Keratinocyte (primary cell): Measurements from ENCODE around the gene SNRPD1. TPM values are rescaled to one million over a fixed set of nuclear protein-coding genes. Genes with fewer than 3 reads are reported as not detected.
"Not testable (repeated sequence)": the region's sequence is repeated elsewhere in the genome, so short reads cannot be mapped to it uniquely, and the experiment has no call there.

Experiments used
- DNase-seq: peaks from one replicate; pipeline ENCODE4 v3.0.0-alpha.2; 2011; ENCODE audit warnings: low read depth, missing footprints, low spot score
- FAIRE-seq: peaks from 2 replicates; lab custom pipeline; 2011; peaks lifted over from hg19 to GRCh38; lab: Jason Lieb, UNC
- H2AFZ ChIP-seq: 2 replicates; pipeline ENCODE4 v1.6.0; 2012; ENCODE audit warnings: low read length, control low read depth, inconsistent platforms; ENCODE audit not compliant: control insufficient read depth
- H3K27ac ChIP-seq: 2 replicates; pipeline ENCODE4 v1.5.1; 2011; ENCODE audit warnings: low read length; ENCODE audit not compliant: control insufficient read depth, insufficient read depth
- H3K27me3 ChIP-seq: 3 replicates; pipeline ENCODE4 v1.6.0; 2011; ENCODE audit warnings: low read length; ENCODE audit not compliant: control insufficient read depth, insufficient read depth; ENCODE audit errors: extremely low read depth
- H3K36me3 ChIP-seq, 2 experiments: 2 replicates in 1 of 2; 3 replicates in 1 of 2; pipeline ENCODE4 v1.5.1; 2011; ENCODE audit warnings: low read length in 2 of 2, mild to moderate bottlenecking in 1 of 2; ENCODE audit not compliant: control insufficient read depth in 2 of 2, insufficient read depth in 2 of 2; ENCODE audit errors: extremely low read depth in 1 of 2
- H3K4me1 ChIP-seq: 3 replicates; pipeline ENCODE4 v1.5.1; 2011; ENCODE audit warnings: low read length; ENCODE audit not compliant: control insufficient read depth, insufficient read depth; ENCODE audit errors: extremely low read depth
- H3K4me2 ChIP-seq: 3 replicates; pipeline ENCODE4 v1.6.0; 2011; ENCODE audit warnings: low read depth, low read length; ENCODE audit not compliant: control insufficient read depth, insufficient read depth; ENCODE audit errors: extremely low read depth
- H3K4me3 ChIP-seq, 3 experiments: fragments of 200-600 bp in 1 of 3; sonication (generic) in 1 of 3; 2 replicates in 2 of 3; 3 replicates in 1 of 3; pipeline ENCODE4 v1.5.1; 2011 to 2016; ENCODE audit warnings: low read length in 3 of 3, mild to moderate bottlenecking in 3 of 3, control low read depth in 2 of 3, inconsistent platforms in 1 of 3, low read depth in 1 of 3, mixed read lengths in 1 of 3, mixed run types in 1 of 3, moderate library complexity in 1 of 3; ENCODE audit not compliant: control insufficient read depth in 2 of 3, insufficient read depth in 2 of 3; ENCODE audit errors: extremely low read depth in 1 of 3
- H3K79me2 ChIP-seq: 2 replicates; pipeline ENCODE4 v1.6.0; 2012; ENCODE audit warnings: low read length; ENCODE audit not compliant: control insufficient read depth, insufficient read depth
- H3K9ac ChIP-seq: 3 replicates; pipeline ENCODE4 v1.6.0; 2011; ENCODE audit warnings: low read length; ENCODE audit not compliant: control insufficient read depth, insufficient read depth; ENCODE audit errors: extremely low read depth
- H3K9me1 ChIP-seq: 3 replicates; pipeline ENCODE4 v1.6.0; 2011; ENCODE audit warnings: low read length; ENCODE audit not compliant: control insufficient read depth, insufficient read depth; ENCODE audit errors: extremely low read depth
- H3K9me3 ChIP-seq: 2 replicates; pipeline ENCODE4 v1.5.1; 2012; ENCODE audit warnings: low read depth, low read length; ENCODE audit not compliant: control insufficient read depth
- H4K20me1 ChIP-seq: 3 replicates; pipeline ENCODE4 v1.6.0; 2011; ENCODE audit warnings: low read length; ENCODE audit not compliant: control insufficient read depth, insufficient read depth; ENCODE audit errors: extremely low read depth
- EZH2 ChIP-seq: IDR thresholded peaks from one replicate; pipeline ENCODE4 v1.6.1; 2012; ENCODE audit warnings: inconsistent platforms, mild to moderate bottlenecking, low read length, moderate library complexity
- dilution Hi-C: fragments of 300-500 bp; cut with MboI; formaldehyde crosslinking; loops from one replicate; pipeline ENCODE4 v1.7.0; 2020; ENCODE audit warnings: low sequenced_read_pairs; ENCODE audit not compliant: extremely low pct_ligation_motif_present
- polyA plus RNA-seq, 5 experiments: library from polyadenylated mRNA; depleted of rRNA in 3 of 5; stranded (reverse) in 3 of 5; stranded (forward) in 1 of 5; unstranded in 1 of 5; fragments of >200 nt; gene quantifications; 1 replicate in 1 of 5; 2 replicates in 3 of 5; 3 replicates in 1 of 5; pipeline versions ENCODE4 v1.2.1 to v1.2.3, GENCODE V29; 2011 to 2012; ENCODE audit warnings: missing spikeins in 2 of 5, low read depth in 1 of 5, low replicate concordance in 1 of 5
- TF ChIP-seq, protein P1 (sequence below), 3 experiments: IDR thresholded peaks in 1 of 3; conservative IDR thresholded peaks in 1 of 3; optimal IDR thresholded peaks in 1 of 3; 2 replicates in 2 of 3; 3 replicates in 1 of 3; pipeline versions ENCODE3 to v1.5.1; 2011; ENCODE audit warnings: low read length in 3 of 3, mild to moderate bottlenecking in 3 of 3, moderate library complexity in 2 of 3, control low read depth in 1 of 3, inconsistent platforms in 1 of 3; ENCODE audit not compliant: insufficient read depth in 2 of 3; ENCODE audit errors: extremely low read depth in 1 of 3

Gene SNRPD1
- polyA plus RNA-seq, 1 donor (not counting 4 experiments of a cell fraction or from before 2014, with no cell fraction given) = 137 TPM

DNA sequence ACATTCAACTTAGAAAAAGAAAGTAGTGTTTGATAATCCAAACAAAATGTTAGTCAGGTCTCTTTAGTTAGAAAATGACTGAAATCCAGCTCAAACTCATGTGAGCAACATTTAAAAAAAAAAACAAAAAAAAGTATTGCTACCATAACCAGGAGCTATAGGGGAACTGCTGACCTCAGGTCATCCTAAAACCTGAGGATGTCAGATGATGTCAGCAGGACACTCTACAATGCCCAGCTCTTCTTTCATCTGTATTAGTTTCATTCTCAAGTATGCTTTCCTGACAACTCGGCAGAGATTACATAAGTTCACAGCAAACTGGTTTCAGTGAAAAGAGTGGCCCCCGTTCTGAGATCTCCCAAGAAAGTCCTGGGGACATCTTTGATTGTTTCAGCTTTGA lies 7.4 kb upstream of the SNRPD1 start:
- Histone ChIP-seq H3K4me2 (no peak overlapping the region), H3K4me3 (no peak overlapping the region), H3K36me3 (no peaks in the 10 kb centered on the region), H3K9me1 (no peaks in the 10 kb centered on the region), H4K20me1 (no peaks in the 10 kb centered on the region), H3K9ac (no peak overlapping the region), H3K9me3 (no peaks in the 10 kb centered on the region), H3K27ac (no peak overlapping the region), H3K27me3 (no peaks in the 10 kb centered on the region), H3K79me2 (peaks cover 3% of the 10 kb centered on the region), H3K4me1 (no peaks in the 10 kb centered on the region), H2AFZ (no peak overlapping the region)
- no peak for TF ChIP-seq EZH2
- TF ChIP-seq, protein P1, sequence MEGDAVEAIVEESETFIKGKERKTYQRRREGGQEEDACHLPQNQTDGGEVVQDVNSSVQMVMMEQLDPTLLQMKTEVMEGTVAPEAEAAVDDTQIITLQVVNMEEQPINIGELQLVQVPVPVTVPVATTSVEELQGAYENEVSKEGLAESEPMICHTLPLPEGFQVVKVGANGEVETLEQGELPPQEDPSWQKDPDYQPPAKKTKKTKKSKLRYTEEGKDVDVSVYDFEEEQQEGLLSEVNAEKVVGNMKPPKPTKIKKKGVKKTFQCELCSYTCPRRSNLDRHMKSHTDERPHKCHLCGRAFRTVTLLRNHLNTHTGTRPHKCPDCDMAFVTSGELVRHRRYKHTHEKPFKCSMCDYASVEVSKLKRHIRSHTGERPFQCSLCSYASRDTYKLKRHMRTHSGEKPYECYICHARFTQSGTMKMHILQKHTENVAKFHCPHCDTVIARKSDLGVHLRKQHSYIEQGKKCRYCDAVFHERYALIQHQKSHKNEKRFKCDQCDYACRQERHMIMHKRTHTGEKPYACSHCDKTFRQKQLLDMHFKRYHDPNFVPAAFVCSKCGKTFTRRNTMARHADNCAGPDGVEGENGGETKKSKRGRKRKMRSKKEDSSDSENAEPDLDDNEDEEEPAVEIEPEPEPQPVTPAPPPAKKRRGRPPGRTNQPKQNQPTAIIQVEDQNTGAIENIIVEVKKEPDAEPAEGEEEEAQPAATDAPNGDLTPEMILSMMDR (optimal IDR thresholded peaks at IDR 0.05 in 1 of 3, IDR thresholded peaks at IDR 0.05 in 1 of 3, conservative IDR thresholded peaks at IDR 0.05 in 1 of 3; ENCODE audit: extremely low read depth in 1 of 3, insufficient read depth in 2 of 3, low read length in 3 of 3) = no peak
- FAIRE-seq (no peak), DNase-seq (no peak)
- dilution Hi-C loops = no loop called here

DNA sequence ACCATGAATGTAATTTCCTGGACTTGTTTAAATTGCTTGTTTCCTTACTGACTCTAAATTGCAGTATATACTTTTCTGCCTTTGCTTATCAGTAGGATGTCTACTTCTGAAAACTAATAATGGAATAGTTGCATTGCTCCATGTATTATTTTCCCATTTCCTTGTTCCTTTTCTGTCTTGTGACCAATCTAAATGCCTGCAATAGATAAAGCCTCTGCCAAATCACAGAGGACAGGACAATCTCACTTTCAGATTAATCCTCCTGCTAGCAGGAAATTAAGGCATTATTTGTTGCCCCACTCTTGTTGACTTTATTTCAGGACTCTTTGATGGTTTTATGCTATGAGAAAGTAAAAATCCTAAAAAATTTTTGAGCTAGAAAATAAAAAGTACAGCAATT lies 6.9 kb upstream of the SNRPD1 start:
- no peak for DNase-seq
- no peaks in the 10 kb centered on the region for H3K79me2 ChIP-seq
- H3K4me2 ChIP-seq = no peak overlapping the region
- TF ChIP-seq, protein P1 (optimal IDR thresholded peaks at IDR 0.05 in 1 of 3, IDR thresholded peaks at IDR 0.05 in 1 of 3, conservative IDR thresholded peaks at IDR 0.05 in 1 of 3; ENCODE audit: extremely low read depth in 1 of 3, insufficient read depth in 2 of 3, low read length in 3 of 3) = no peak
- TF ChIP-seq EZH2 = no peak
- no peak for FAIRE-seq
- H3K9me3 ChIP-seq = no peaks in the 10 kb centered on the region
- H3K9ac ChIP-seq = no peak overlapping the region
- H3K27me3 ChIP-seq = no peaks in the 10 kb centered on the region
- no peak overlapping the region for H2AFZ ChIP-seq
- dilution Hi-C loops = no loop called here
- no peaks in the 10 kb centered on the region for H3K4me1 ChIP-seq
- no peak overlapping the region for H3K4me3 ChIP-seq
- H3K36me3 ChIP-seq = no peaks in the 10 kb centered on the region
- no peaks in the 10 kb centered on the region for H3K9me1 ChIP-seq
- H3K27ac ChIP-seq = no peak overlapping the region
- no peaks in the 10 kb centered on the region for H4K20me1 ChIP-seq

DNA sequence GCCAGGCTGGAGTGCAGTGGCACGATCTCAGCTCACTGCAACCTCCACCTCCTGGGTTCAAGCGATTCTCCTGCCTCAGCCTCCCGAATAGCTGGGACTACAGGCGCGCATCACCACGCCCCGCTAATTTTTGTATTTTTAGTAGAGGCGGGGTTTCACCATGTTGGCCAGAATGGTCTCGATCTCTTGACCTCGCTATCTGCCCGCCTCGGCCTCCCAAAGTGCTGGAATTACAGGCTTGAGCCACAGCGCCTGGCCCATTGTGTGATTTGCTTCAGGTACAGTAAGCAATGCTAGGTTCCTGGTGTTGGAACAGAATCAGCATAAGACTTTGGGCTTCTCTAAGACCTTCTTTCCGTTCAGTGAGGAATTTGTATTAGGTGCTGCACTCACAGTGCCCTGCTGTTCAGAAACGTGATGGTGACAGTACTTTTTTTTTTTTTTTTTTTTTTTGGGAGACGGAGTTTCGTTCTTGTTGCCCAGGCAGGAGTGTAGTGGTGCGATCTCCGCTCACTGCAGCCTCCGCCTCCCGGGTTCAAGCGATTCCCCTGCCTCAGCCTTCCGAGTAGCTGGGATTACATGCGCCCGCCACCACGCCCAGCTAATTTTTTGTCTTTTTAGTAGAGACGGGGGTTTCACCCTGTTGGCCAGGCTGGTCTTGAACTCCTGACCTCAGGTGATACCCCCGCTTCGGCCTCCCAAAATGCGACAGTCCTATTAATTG lies 551 bp upstream of the SNRPD1 start:
- dilution Hi-C loops, DNase-seq, H4K20me1 ChIP-seq, H3K9me3 ChIP-seq, H3K27me3 ChIP-seq, H3K36me3 ChIP-seq, FAIRE-seq, H3K9me1 ChIP-seq: not testable (repeated sequence)
- Histone ChIP-seq H3K4me2 (peak overlapping the region; percentile 75), H3K79me2 (peaks cover 43% of the 10 kb centered on the region), H3K4me1 (peaks cover 11% of the 10 kb centered on the region), H3K4me3 (peak overlapping the region; percentile 82 to 100 (median 97)), H2AFZ (peak overlapping the region; percentile 92), H3K9ac (peak overlapping the region; percentile 99), H3K27ac (peak overlapping the region; percentile 95)

DNA sequence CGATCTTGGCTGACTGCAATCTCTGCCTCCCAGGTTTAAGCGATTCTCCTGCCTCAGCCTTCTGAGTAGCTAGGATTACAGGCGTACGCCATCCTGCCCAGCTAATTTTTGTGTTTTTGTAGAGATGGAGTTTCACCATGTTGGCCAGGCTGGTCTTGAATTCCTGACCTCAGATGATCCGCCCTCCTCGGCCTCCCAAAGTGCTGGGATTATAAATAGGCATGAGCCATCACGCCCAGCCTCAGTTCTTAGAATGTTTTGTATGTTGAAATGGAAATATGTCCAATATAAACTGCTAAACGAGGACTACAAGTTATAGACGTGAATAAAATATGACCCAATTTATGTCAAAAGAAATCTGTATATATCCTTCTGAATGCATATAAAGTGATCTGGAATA lies 9.5 kb downstream of the SNRPD1 start:
- H3K9me1 ChIP-seq, H3K9ac ChIP-seq, H3K9me3 ChIP-seq, H3K27me3 ChIP-seq, H4K20me1 ChIP-seq, H3K4me2 ChIP-seq, H3K4me1 ChIP-seq, H2AFZ ChIP-seq, FAIRE-seq, dilution Hi-C loops, H3K4me3 ChIP-seq, DNase-seq, H3K27ac ChIP-seq: not testable (repeated sequence)
- Histone ChIP-seq H3K79me2 (peaks cover 93% of the 10 kb centered on the region), H3K36me3 (peaks cover 8 to 11% of the 10 kb centered on the region in 2 experiments)
